A673 (cell line): Measurements from ENCODE around the gene SYVN1. TPM values are rescaled to one million over a fixed set of nuclear protein-coding genes. Genes with fewer than 3 reads are reported as not detected.

Source experiments
- BruUV-seq: library from RNA; stranded (reverse); fragments of 400-500 nt; replicated peaks from 2 replicates; lab custom pipeline; 2021; lab: Mats Ljungman, UMichigan
- CTCF ChIA-PET: fragments of 300-600 bp; sonication (Branson Sonifier 250); formaldehyde crosslinking; loops from one replicate; lab custom pipeline; 2022; ENCODE audit warnings: antibody characterized with exemption; lab: Charles Lee
- POLR2A ChIA-PET: fragments of 300-600 bp; sonication (Branson Sonifier 250); formaldehyde crosslinking; loops from one replicate; lab custom pipeline; 2022; ENCODE audit warnings: antibody characterized with exemption; ENCODE audit not compliant: low non-redundant PET; lab: Charles Lee
- DNase-seq: peaks from one replicate; pipeline ENCODE4 v3.0.0-alpha.2; 2015; ENCODE audit warnings: low spot score
- H3K27ac ChIP-seq: fragments of 200-600 bp; sonication (generic); 2 replicates; pipeline ENCODE4 v1.5.1; 2016; ENCODE audit warnings: mixed run types, low read depth, mild to moderate bottlenecking, mixed read lengths, antibody characterized with exemption, low read length; ENCODE audit not compliant: poor library complexity, severe bottlenecking
- H3K27me3 ChIP-seq: fragments of 200-600 bp; sonication (generic); replicated peaks from 2 replicates; pipeline ENCODE4 v1.6.1; 2017; ENCODE audit warnings: mixed run types, low read depth, mild to moderate bottlenecking, mixed read lengths, antibody characterized with exemption, low read length; ENCODE audit not compliant: insufficient read depth, poor library complexity
- H3K36me3 ChIP-seq: fragments of 200-600 bp; sonication (generic); 2 replicates; pipeline ENCODE4 v1.6.1; 2016; ENCODE audit warnings: mixed run types, mild to moderate bottlenecking, mixed read lengths, antibody characterized with exemption, low read length; ENCODE audit not compliant: insufficient read depth, poor library complexity, severe bottlenecking
- H3K4me1 ChIP-seq: fragments of 200-600 bp; sonication (generic); 2 replicates; pipeline ENCODE4 v1.6.1; 2017; ENCODE audit warnings: mixed run types, mild to moderate bottlenecking, mixed read lengths, antibody characterized with exemption, low read length; ENCODE audit not compliant: insufficient read depth, poor library complexity, severe bottlenecking
- H3K4me3 ChIP-seq: fragments of 200-600 bp; sonication (generic); 2 replicates; pipeline ENCODE4 v1.5.1; 2016; ENCODE audit warnings: low read depth, mixed run types, mild to moderate bottlenecking, mixed read lengths, low read length; ENCODE audit not compliant: poor library complexity, severe bottlenecking
- H3K9me3 ChIP-seq: fragments of 200-600 bp; sonication (generic); 2 replicates; pipeline ENCODE4 v1.6.1; 2016; ENCODE audit warnings: mixed run types, low read depth, mild to moderate bottlenecking, mixed read lengths, antibody characterized with exemption, low read length; ENCODE audit not compliant: poor library complexity, severe bottlenecking
- EZH2 ChIP-seq: fragments of 200-600 bp; sonication (generic); IDR thresholded peaks from 2 replicates; pipeline ENCODE4 v1.6.1; 2017; ENCODE audit warnings: borderline replicate concordance, low read depth, mild to moderate bottlenecking, mixed read lengths, antibody characterized with exemption, low read length; ENCODE audit not compliant: poor library complexity, severe bottlenecking
- intact Hi-C: fragments of 100-400 bp; cut with micrococcal nuclease; formaldehyde crosslinking; loops from one replicate; pipeline ENCODE4 v1.10.0; 2022; ENCODE audit not compliant: unreplicated experiment
- total RNA-seq: library from RNA; stranded (reverse); gene quantifications from 2 replicates; pipeline ENCODE4 v1.2.3, GENCODE V29; 2021
- TF ChIP-seq, protein P1 (sequence below): fragments of 300-800, 200-600 bp; sonication (generic); conservative IDR thresholded peaks from 2 replicates; pipeline ENCODE4 v1.5.1; 2017; ENCODE audit warnings: low read depth, mild to moderate bottlenecking, antibody characterized with exemption, low read length, moderate library complexity, mixed read lengths

Gene SYVN1
- total RNA-seq, 1 experiment from 2014 or later, result 48.5 TPM

GRCh38 chr11:65083134-65083833 is 51.0 kb downstream of the SYVN1 start:
- ChIA-PET CTCF (no interaction called here), POLR2A (interaction anchor here (0.6 kb wide), 1 partner anchor 52 kb away, joined by 3 read pairs; no protein-coding TSS in a partner anchor)
- no peaks in the 10 kb centered on the region for H3K9me3 ChIP-seq
- peak overlapping the region; percentile 76 for H3K4me3 ChIP-seq
- no peak for DNase-seq
- intact Hi-C loops, result no loop called here
- peak overlapping the region; percentile 90 for H3K27ac ChIP-seq
- peaks cover 48% of the 10 kb centered on the region for H3K36me3 ChIP-seq
- BruUV-seq, result no TSS peak
- H3K27me3 ChIP-seq, result no peaks in the 10 kb centered on the region
- TF ChIP-seq, protein P1, sequence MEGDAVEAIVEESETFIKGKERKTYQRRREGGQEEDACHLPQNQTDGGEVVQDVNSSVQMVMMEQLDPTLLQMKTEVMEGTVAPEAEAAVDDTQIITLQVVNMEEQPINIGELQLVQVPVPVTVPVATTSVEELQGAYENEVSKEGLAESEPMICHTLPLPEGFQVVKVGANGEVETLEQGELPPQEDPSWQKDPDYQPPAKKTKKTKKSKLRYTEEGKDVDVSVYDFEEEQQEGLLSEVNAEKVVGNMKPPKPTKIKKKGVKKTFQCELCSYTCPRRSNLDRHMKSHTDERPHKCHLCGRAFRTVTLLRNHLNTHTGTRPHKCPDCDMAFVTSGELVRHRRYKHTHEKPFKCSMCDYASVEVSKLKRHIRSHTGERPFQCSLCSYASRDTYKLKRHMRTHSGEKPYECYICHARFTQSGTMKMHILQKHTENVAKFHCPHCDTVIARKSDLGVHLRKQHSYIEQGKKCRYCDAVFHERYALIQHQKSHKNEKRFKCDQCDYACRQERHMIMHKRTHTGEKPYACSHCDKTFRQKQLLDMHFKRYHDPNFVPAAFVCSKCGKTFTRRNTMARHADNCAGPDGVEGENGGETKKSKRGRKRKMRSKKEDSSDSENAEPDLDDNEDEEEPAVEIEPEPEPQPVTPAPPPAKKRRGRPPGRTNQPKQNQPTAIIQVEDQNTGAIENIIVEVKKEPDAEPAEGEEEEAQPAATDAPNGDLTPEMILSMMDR, result no peak
- no peak for TF ChIP-seq EZH2
- peaks cover 12% of the 10 kb centered on the region for H3K4me1 ChIP-seq

DNA sequence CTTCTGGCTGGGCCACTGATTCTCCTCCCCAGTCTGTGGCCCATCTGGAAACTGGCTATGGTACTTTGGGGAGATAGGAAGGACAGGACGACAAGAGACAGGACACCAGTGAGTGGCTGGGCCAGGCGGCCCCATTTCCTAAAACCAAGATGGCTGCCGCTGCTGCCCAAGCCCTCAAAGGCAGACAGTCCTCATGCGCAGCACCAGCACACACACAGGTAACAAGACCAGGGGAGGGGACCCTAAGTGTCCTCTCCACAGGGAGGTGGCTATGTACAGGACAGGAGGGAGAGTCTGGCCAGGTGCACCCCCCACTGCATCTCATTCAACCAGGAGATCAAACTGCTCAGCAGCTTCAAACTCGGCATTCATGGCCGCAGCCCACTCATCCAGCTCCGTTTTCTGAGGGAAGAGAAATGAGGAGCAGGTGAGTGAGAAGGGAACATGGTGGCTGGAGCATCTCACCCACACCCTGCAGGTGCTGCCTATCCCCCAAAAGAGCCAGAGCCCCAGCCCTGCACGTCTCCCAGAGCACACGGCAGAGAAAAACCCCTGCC is 55.5 kb downstream of the SYVN1 start:
- no TSS peak for BruUV-seq
- peaks cover 12% of the 10 kb centered on the region for H3K4me1 ChIP-seq
- H3K27ac ChIP-seq, result no peak overlapping the region
- no peak for DNase-seq
- ChIA-PET CTCF (no interaction called here), POLR2A (no interaction called here)
- intact Hi-C loops, result no loop called here
- peaks cover 62% of the 10 kb centered on the region for H3K36me3 ChIP-seq
- no peak for TF ChIP-seq EZH2
- TF ChIP-seq, protein P1, result no peak
- H3K27me3 ChIP-seq, result no peaks in the 10 kb centered on the region
- H3K4me3 ChIP-seq, result no peak overlapping the region
- H3K9me3 ChIP-seq, result no peaks in the 10 kb centered on the region

- CTCF ChIA-PET, result no interaction called here
- intact Hi-C loops, result no loop called here
- Histone ChIP-seq H3K36me3 (peaks cover 62% of the 10 kb centered on the region), H3K27me3 (no peaks in the 10 kb centered on the region), H3K9me3 (no peaks in the 10 kb centered on the region), H3K4me3 (no peak overlapping the region), H3K27ac (no peak overlapping the region), H3K4me1 (peaks cover 12% of the 10 kb centered on the region)
- POLR2A ChIA-PET, result no interaction called here
- no TSS peak for BruUV-seq
- DNase-seq, result peak; percentile 61
- no peak for TF ChIP-seq EZH2
- TF ChIP-seq, protein P1, result peak; percentile 70
Observed at GRCh38 chr11:65078151-65078550, 56.2 kb downstream of the SYVN1 start.
